Measurements from ENCODE around the gene FOXN3. TPM values are rescaled to one million over a fixed set of nuclear protein-coding genes. Genes with fewer than 3 reads are reported as not detected.

The FOXN3 gene
- total and polyA plus RNA-seq, 2 donors (not counting 3 experiments of a cell fraction or from before 2014, with no cell fraction given): 16.9 to 41.8 TPM

DNA sequence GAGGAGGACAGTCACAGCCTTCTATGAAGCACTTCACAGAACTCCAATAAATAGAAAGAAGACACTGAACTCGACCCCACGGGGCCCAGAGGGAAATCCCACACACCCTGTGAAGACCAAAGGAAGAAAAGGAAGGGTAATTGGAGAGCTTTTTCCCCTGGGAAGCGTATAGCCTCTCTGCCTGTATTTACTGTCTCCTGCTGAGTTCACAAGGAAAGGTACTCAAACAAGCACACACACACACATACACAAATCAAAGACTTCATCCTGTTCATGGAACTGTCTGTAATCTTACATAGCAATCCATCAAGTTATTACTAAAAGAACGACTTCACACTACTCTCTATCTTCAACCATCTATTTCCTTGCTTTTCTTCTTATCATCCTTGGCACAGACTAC is 15.3 kb downstream of the FOXN3 start:
- Histone ChIP-seq H3K27me3 (ENCODE audit: control insufficient read depth in 2 of 2, insufficient read depth in 2 of 2, low read length in 2 of 2) (no peaks in the 10 kb centered on the region), H3K4me3 (replicated peaks in 1 of 3; ENCODE audit: insufficient read depth in 1 of 3, low read depth in 1 of 3, low read length in 3 of 3) (no peak overlapping the region), H3K9me3 (replicated peaks; ENCODE audit: control insufficient read depth, insufficient read depth, low read length) (no peaks in the 10 kb centered on the region), H3K36me3 (ENCODE audit: control insufficient read depth in 2 of 2, extremely low read depth in 1 of 2, insufficient read depth in 2 of 2, low read length in 2 of 2) (no peaks in the 10 kb centered on the region), H3K27ac (ENCODE audit: insufficient read depth, low read depth, low read length) (no peak overlapping the region), H3K79me2 (ENCODE audit: control insufficient read depth, insufficient read depth, low read length) (peaks cover 2% of the 10 kb centered on the region), H3K9me1 (replicated peaks; ENCODE audit: control insufficient read depth, extremely low read depth, insufficient read depth, low read length) (no peaks in the 10 kb centered on the region), H4K20me1 (replicated peaks; ENCODE audit: control insufficient read depth, extremely low read depth, insufficient read depth, low read length) (no peaks in the 10 kb centered on the region), H3K4me1 (ENCODE audit: control insufficient read depth, extremely low read depth, insufficient read depth, low read length) (peaks cover 2% of the 10 kb centered on the region), H3K4me2 (ENCODE audit: insufficient read depth, low read length) (no peak overlapping the region), H3K9ac (replicated peaks; ENCODE audit: extremely low read depth, insufficient read depth, low read length) (no peak overlapping the region), H2AFZ (ENCODE audit: low read depth, low read length) (no peak overlapping the region)
- dilution Hi-C loops (cut with MboI; ENCODE audit: extremely low pct_ligation_motif_present, low sequenced_read_pairs): no loop called here
- intact Hi-C loops (cut with micrococcal nuclease): loop anchor here (1.0 kb wide), 1 partner anchor 30 kb away; no protein-coding TSS in a partner anchor
- no peak for FAIRE-seq
- no peak for DNase-seq (ENCODE audit: low read depth, low spot score)
- ChIA-PET POLR2A (no interaction called here), CTCF (no interaction called here)
- TF ChIP-seq JUN (IDR thresholded peaks at IDR 0.05; ENCODE audit: borderline replicate concordance, insufficient read depth, insufficient read length, low read depth): no peak
- TF ChIP-seq, protein P1, sequence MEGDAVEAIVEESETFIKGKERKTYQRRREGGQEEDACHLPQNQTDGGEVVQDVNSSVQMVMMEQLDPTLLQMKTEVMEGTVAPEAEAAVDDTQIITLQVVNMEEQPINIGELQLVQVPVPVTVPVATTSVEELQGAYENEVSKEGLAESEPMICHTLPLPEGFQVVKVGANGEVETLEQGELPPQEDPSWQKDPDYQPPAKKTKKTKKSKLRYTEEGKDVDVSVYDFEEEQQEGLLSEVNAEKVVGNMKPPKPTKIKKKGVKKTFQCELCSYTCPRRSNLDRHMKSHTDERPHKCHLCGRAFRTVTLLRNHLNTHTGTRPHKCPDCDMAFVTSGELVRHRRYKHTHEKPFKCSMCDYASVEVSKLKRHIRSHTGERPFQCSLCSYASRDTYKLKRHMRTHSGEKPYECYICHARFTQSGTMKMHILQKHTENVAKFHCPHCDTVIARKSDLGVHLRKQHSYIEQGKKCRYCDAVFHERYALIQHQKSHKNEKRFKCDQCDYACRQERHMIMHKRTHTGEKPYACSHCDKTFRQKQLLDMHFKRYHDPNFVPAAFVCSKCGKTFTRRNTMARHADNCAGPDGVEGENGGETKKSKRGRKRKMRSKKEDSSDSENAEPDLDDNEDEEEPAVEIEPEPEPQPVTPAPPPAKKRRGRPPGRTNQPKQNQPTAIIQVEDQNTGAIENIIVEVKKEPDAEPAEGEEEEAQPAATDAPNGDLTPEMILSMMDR (IDR thresholded peaks at IDR 0.05; ENCODE audit: extremely low read depth in 1 of 2, insufficient read depth in 1 of 2, low read depth in 1 of 2, low read length in 2 of 2): no peak
- no peak for TF ChIP-seq EZH2 (IDR thresholded peaks at IDR 0.05; ENCODE audit: borderline replicate concordance, low read depth, low read length, severe bottlenecking)
- TF ChIP-seq, protein P2, sequence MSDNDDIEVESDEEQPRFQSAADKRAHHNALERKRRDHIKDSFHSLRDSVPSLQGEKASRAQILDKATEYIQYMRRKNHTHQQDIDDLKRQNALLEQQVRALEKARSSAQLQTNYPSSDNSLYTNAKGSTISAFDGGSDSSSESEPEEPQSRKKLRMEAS (IDR thresholded peaks at IDR 0.05; ENCODE audit: insufficient read depth, insufficient read length): no peak
- TF ChIP-seq POLR2A (IDR thresholded peaks at IDR 0.05; ENCODE audit: low read depth, low read length): no peak
- no peak for TF ChIP-seq GATA2 (IDR thresholded peaks at IDR 0.05; ENCODE audit: insufficient read depth, insufficient read length, low read depth, low read length)
- no peak for TF ChIP-seq MYC (IDR thresholded peaks at IDR 0.05; ENCODE audit: low read depth, low read length)
- no peak for TF ChIP-seq POLR2AphosphoS5 (IDR thresholded peaks at IDR 0.05; ENCODE audit: insufficient read depth, low read depth, low read length)
- TF ChIP-seq FOS (IDR thresholded peaks at IDR 0.05; ENCODE audit: borderline replicate concordance, insufficient read depth, low read length): no peak
- no TSS peak for BruUV-seq (replicated peaks)
